Measurements from ENCODE around the gene ETS1.
"Not testable (repeated sequence)": the region's sequence is repeated elsewhere in the genome, so short reads cannot be mapped to it uniquely, and the experiment has no call there.

ETS1 gene

GRCh38 chr11:128451652-128452470, 135.5 kb downstream of the ETS1 start:
- DNase-seq (ENCODE audit: low read depth in 1 of 2, low spot score in 1 of 2): no peak
- TF ChIP-seq GABPA (IDR thresholded peaks at IDR 0.05; ENCODE audit: low read depth) (no peak), POLR2AphosphoS5 (IDR thresholded peaks at IDR 0.05; ENCODE audit: low read depth) (no peak), REST (IDR thresholded peaks at IDR 0.05; ENCODE audit: insufficient replicate concordance, low read depth) (no peak), CTCF (IDR thresholded peaks at IDR 0.05; ENCODE audit: insufficient read depth, low read length) (no peak), SPI1 (IDR thresholded peaks at IDR 0.05; ENCODE audit: borderline replicate concordance, low read depth) (no peak)
- Histone ChIP-seq H3K4me3 (replicated peaks; ENCODE audit: insufficient read depth, low read length) (no peak overlapping the region), H3K27ac (replicated peaks) (no peak overlapping the region), H3K27me3 (ENCODE audit: insufficient read depth, poor library complexity, severe bottlenecking) (no peaks in the 10 kb centered on the region)

- H3K27ac ChIP-seq (replicated peaks): no peak overlapping the region
- TF ChIP-seq GABPA (IDR thresholded peaks at IDR 0.05; ENCODE audit: low read depth) (no peak), REST (IDR thresholded peaks at IDR 0.05; ENCODE audit: insufficient replicate concordance, low read depth) (no peak), CTCF (IDR thresholded peaks at IDR 0.05; ENCODE audit: insufficient read depth, low read length) (no peak), POLR2AphosphoS5 (IDR thresholded peaks at IDR 0.05; ENCODE audit: low read depth) (no peak), SPI1 (IDR thresholded peaks at IDR 0.05; ENCODE audit: borderline replicate concordance, low read depth) (no peak)
- DNase-seq (ENCODE audit: low read depth in 1 of 2, low spot score in 1 of 2): no peak
Measured at GRCh38 chr11:128450882-128451651, 136.3 kb downstream of the ETS1 start.

GRCh38 chr11:128450425-128450824, 136.9 kb downstream of the ETS1 start:
- H3K27ac ChIP-seq (replicated peaks); H3K27me3 ChIP-seq (ENCODE audit: insufficient read depth, poor library complexity, severe bottlenecking); DNase-seq (ENCODE audit: low read depth in 1 of 2, low spot score in 1 of 2); H3K4me3 ChIP-seq (replicated peaks; ENCODE audit: insufficient read depth, low read length): not testable (repeated sequence)

More at GRCh38 chr11:128450882-128451651, 136.3 kb downstream of the ETS1 start:
- Histone ChIP-seq H3K4me3 (replicated peaks; ENCODE audit: insufficient read depth, low read length) (no peak overlapping the region), H3K27me3 (ENCODE audit: insufficient read depth, poor library complexity, severe bottlenecking) (no peaks in the 10 kb centered on the region)

GRCh38 chr11:128448981-128449713, 138.2 kb downstream of the ETS1 start:
- H3K4me3 ChIP-seq (replicated peaks; ENCODE audit: insufficient read depth, low read length): no peak overlapping the region
- H3K27me3 ChIP-seq (ENCODE audit: insufficient read depth, poor library complexity, severe bottlenecking): no peaks in the 10 kb centered on the region
- no peak for DNase-seq (ENCODE audit: low read depth in 1 of 2, low spot score in 1 of 2)
- no peak for TF ChIP-seq REST (IDR thresholded peaks at IDR 0.05; ENCODE audit: insufficient replicate concordance, low read depth)
- no peak for TF ChIP-seq SPI1 (IDR thresholded peaks at IDR 0.05; ENCODE audit: borderline replicate concordance, low read depth)
- no peak for TF ChIP-seq POLR2AphosphoS5 (IDR thresholded peaks at IDR 0.05; ENCODE audit: low read depth)
- TF ChIP-seq GABPA (IDR thresholded peaks at IDR 0.05; ENCODE audit: low read depth): no peak
- no peak for TF ChIP-seq CTCF (IDR thresholded peaks at IDR 0.05; ENCODE audit: insufficient read depth, low read length)
- no peak overlapping the region for H3K27ac ChIP-seq (replicated peaks)

All from HL-60 (cell line).